Kidney (tissue), 14 donors: ENCODE measurements around the gene CLCNKA. TPM values are rescaled to one million over a fixed set of nuclear protein-coding genes. Genes with fewer than 3 reads are reported as not detected.

Experiments
- DNase-seq, 5 donors: peaks; one replicate each; pipeline ENCODE4 v3.0.0-alpha.2; 2013 to 2020
- FAIRE-seq: peaks from 2 replicates; lab custom pipeline; 2012; peaks lifted over from hg19 to GRCh38; lab: Jason Lieb, UNC
- H3K27ac ChIP-seq, 2 donors: one replicate each; pipeline ENCODE4 v1.7.0; 2013; ENCODE audit warnings: low read depth in 2 of 2, low read length in 2 of 2, inconsistent platforms in 1 of 2
- H3K27me3 ChIP-seq: one replicate; pipeline ENCODE4 v1.7.1; 2013; ENCODE audit warnings: low read length, inconsistent platforms; ENCODE audit not compliant: control insufficient read depth, insufficient read depth
- H3K36me3 ChIP-seq, 3 donors: one replicate each; pipeline versions ENCODE4 v1.7.0 to v1.7.1; 2013; ENCODE audit warnings: low read length in 3 of 3, control low read depth in 1 of 3, inconsistent platforms in 1 of 3; ENCODE audit not compliant: insufficient read depth in 3 of 3, control insufficient read depth in 2 of 3
- H3K4me1 ChIP-seq, 3 donors: one replicate each; pipeline versions ENCODE4 v1.7.0 to v1.7.1; 2013; ENCODE audit warnings: low read length in 3 of 3, inconsistent platforms in 1 of 3, low read depth in 1 of 3; ENCODE audit not compliant: control insufficient read depth in 2 of 3, insufficient read depth in 2 of 3
- H3K4me3 ChIP-seq, 3 donors: one replicate each; pipeline versions ENCODE4 v1.7.0 to v1.8.1; 2013; ENCODE audit warnings: low read length in 3 of 3, control low read depth in 1 of 3, inconsistent platforms in 1 of 3
- H3K9ac ChIP-seq, 3 donors: one replicate each; pipeline versions ENCODE4 v1.7.0 to v1.7.1; 2013; ENCODE audit warnings: low read length in 3 of 3, control low read depth in 1 of 3, inconsistent platforms in 1 of 3
- H3K9me3 ChIP-seq, 3 donors: one replicate each; pipeline versions ENCODE4 v1.7.0 to v1.7.1; 2013; ENCODE audit warnings: low read length in 3 of 3, control low read depth in 1 of 3, inconsistent platforms in 1 of 3; ENCODE audit not compliant: control insufficient read depth in 2 of 3, insufficient read depth in 1 of 3
- intact Hi-C: fragments of 100-400 bp; cut with DNase I; formaldehyde crosslinking; loops from one replicate; pipeline ENCODE4 v1.11.1; 2022
- polyA plus RNA-seq: library from polyadenylated mRNA; stranded (reverse); fragments of 350-450 nt; fragmentation: Illumina TruSeq; extraction: RNeasy Lipid Tissue Mini Kit (QIAGEN cat#74804); gene quantifications from one replicate; pipeline ENCODE4 v1.2.3, GENCODE V29; 2014; ENCODE audit warnings: low read depth, low replicate concordance; ENCODE audit not compliant: insufficient read depth
- total RNA-seq: library from RNA; stranded (reverse); fragmentation: NEBNext Ultra II Directional; extraction: Animal tissue kit (Norgen Biotek cat#: 25700); gene quantifications from one replicate; pipeline ENCODE4 v1.2.1, GENCODE V29; 2021
- TF ChIP-seq, protein P1 (sequence below): IDR thresholded peaks from 3 replicates; pipeline ENCODE4 v1.5.1; 2012; ENCODE audit warnings: mild to moderate bottlenecking, moderate library complexity, borderline replicate concordance; ENCODE audit not compliant: insufficient read depth; ENCODE audit errors: extremely low read depth
- donor health status: control.
- donor health status: control.
- donor health status: control.
- donor health status: control.
- donor health status: control.
- donor health status: DM: yes; HTN: yes; CAD: no.
- donor health status: Normal renal cell carcinoma (clear cell type).

The CLCNKA gene
- total and polyA plus RNA-seq, 2 donors from 2014 or later, result 7.8 to 187 TPM

DNA sequence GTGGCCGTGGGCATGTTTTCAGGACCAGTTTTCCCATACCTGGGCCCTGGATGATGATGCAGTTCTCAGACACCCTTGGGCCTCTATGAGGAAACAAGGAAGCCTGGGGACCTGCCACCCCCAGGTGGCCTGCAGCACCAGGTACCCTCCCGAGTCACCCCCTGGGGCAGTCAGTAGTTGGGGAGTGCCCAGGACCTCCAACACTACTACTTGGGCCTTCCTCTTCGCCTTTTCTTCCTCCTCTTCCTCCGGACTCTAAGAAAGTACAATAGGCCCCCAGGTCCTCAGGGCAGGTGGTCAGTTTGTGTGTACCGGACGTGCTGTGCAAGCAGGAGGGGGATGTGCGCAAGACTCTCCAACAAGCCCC is 29.7 kb upstream of the CLCNKA start:
- TF ChIP-seq, protein P1, sequence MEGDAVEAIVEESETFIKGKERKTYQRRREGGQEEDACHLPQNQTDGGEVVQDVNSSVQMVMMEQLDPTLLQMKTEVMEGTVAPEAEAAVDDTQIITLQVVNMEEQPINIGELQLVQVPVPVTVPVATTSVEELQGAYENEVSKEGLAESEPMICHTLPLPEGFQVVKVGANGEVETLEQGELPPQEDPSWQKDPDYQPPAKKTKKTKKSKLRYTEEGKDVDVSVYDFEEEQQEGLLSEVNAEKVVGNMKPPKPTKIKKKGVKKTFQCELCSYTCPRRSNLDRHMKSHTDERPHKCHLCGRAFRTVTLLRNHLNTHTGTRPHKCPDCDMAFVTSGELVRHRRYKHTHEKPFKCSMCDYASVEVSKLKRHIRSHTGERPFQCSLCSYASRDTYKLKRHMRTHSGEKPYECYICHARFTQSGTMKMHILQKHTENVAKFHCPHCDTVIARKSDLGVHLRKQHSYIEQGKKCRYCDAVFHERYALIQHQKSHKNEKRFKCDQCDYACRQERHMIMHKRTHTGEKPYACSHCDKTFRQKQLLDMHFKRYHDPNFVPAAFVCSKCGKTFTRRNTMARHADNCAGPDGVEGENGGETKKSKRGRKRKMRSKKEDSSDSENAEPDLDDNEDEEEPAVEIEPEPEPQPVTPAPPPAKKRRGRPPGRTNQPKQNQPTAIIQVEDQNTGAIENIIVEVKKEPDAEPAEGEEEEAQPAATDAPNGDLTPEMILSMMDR, result no peak
- Histone ChIP-seq H3K27me3 (no peaks in the 10 kb centered on the region), H3K4me3 (no peak overlapping the region), H3K36me3 (no peaks in the 10 kb centered on the region), H3K27ac (no peak overlapping the region), H3K4me1 (no peaks in the 10 kb centered on the region), H3K9me3 (no peaks in the 10 kb centered on the region), H3K9ac (no peak overlapping the region)
- FAIRE-seq (no peak), DNase-seq (no peak)
- intact Hi-C loops, result loop anchor here (5.0 kb wide), 1 partner anchor 175 kb away; no protein-coding TSS in a partner anchor

DNA sequence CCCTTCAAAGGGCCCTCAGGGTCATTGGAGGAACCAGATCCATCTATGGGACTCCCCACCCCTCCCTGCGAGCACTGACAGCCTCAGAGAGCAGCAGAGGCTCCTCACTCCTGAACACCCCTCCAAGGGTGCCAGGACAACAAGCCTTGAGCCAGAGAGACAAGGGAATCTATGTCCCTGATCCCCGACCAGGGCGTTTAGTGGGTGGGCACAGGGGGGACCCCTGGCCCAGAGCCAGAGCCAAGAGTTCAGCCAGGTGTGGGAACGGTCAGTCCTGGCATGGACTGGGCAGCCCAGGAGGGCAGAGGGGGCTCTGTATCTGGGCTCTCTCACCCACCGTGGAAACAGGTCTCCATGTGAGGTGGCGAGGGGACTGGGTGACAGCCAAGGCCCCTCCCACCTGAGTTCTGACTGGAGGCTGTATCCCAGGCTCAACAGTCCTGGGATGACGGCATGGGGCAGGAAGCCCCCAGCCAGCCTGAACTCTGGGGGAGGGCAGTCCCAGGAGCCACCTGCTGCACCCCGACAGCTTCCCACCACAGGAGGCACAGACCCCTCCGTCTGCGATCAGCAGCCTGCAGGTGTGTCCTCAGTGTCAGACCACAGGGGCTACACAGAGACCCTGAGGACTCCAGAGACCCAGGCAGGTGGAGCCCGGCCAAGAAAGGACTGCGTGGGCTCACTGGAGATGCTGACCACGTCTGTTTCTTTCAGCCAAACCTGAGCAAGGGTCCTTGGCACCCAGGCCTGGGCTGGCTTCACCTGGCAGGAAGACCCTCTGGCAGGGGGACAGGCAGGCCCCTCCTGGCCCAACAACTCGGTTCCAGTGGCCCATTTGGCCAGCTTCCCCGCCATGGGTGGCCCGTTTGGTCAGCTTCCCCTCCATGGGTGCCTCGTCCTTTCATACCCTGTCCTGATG is 29.0 kb upstream of the CLCNKA start:
- no peak overlapping the region for H3K27ac ChIP-seq
- intact Hi-C loops, result loop anchor here (5.0 kb wide), 1 partner anchor 176 kb away; no protein-coding TSS in a partner anchor
- H3K36me3 ChIP-seq, result no peaks in the 10 kb centered on the region
- TF ChIP-seq, protein P1, result no peak
- no peaks in the 10 kb centered on the region for H3K4me1 ChIP-seq
- H3K9ac ChIP-seq, result no peak overlapping the region
- DNase-seq (no peak), FAIRE-seq (no peak)
- no peaks in the 10 kb centered on the region for H3K9me3 ChIP-seq
- H3K4me3 ChIP-seq, result no peak overlapping the region
- H3K27me3 ChIP-seq, result no peaks in the 10 kb centered on the region

DNA sequence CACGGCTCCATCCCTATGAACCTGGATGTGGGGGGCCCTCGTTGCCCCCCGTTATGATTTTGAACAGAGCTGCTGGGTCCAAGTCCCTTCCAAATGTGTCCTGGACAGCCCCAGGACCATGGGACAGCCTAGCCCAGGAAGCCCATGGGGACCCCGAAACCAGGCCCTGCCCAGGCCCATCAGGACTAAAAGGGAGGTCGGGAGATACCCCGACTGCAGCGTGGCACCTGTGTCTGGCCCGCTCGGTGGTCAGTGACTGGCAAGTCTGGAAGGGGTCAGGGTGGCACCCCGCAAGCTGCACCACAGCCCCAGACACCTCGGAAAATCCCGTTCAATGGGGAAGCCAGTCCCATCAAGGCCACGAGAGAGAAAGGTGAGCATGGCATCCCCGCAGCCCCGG is 28.2 kb upstream of the CLCNKA start:
- no peaks in the 10 kb centered on the region for H3K27me3 ChIP-seq
- DNase-seq (no peak), FAIRE-seq (no peak)
- no peaks in the 10 kb centered on the region for H3K9me3 ChIP-seq
- TF ChIP-seq, protein P1, result no peak
- H3K4me3 ChIP-seq, result no peak overlapping the region
- H3K27ac ChIP-seq, result no peak overlapping the region
- intact Hi-C loops, result loop anchor here (5.0 kb wide), 1 partner anchor 176 kb away; no protein-coding TSS in a partner anchor
- H3K9ac ChIP-seq, result no peak overlapping the region
- H3K4me1 ChIP-seq, result no peaks in the 10 kb centered on the region
- no peaks in the 10 kb centered on the region for H3K36me3 ChIP-seq
